Endothelial cell (in vitro differentiated cells): Measurements from ENCODE around the gene FDXR. TPM values are rescaled to one million over a fixed set of nuclear protein-coding genes. Genes with fewer than 3 reads are reported as not detected.

Source experiments
- DNase-seq: peaks from one replicate; pipeline ENCODE4 v3.0.0; 2021; ENCODE audit warnings: low spot score
- H3K27ac Mint-ChIP-seq: one replicate; pipeline ENCODE4 v1.8.0; 2021; ENCODE audit warnings: mixed read lengths, inconsistent platforms; ENCODE audit not compliant: unreplicated experiment
- H3K27me3 Mint-ChIP-seq: one replicate; pipeline ENCODE4 v1.8.0; 2021; ENCODE audit warnings: mild to moderate bottlenecking, moderate library complexity, mixed read lengths, inconsistent platforms; ENCODE audit not compliant: unreplicated experiment
- H3K36me3 Mint-ChIP-seq: one replicate; pipeline ENCODE4 v1.8.0; 2021; ENCODE audit warnings: mild to moderate bottlenecking, low read depth, mixed read lengths, inconsistent platforms; ENCODE audit not compliant: unreplicated experiment
- H3K4me1 Mint-ChIP-seq: one replicate; pipeline ENCODE4 v1.8.0; 2021; ENCODE audit warnings: mild to moderate bottlenecking, mixed read lengths, inconsistent platforms; ENCODE audit not compliant: unreplicated experiment
- H3K4me3 Mint-ChIP-seq: one replicate; pipeline ENCODE4 v1.8.0; 2021; ENCODE audit warnings: mild to moderate bottlenecking, mixed read lengths, inconsistent platforms; ENCODE audit not compliant: unreplicated experiment
- H3K9me3 Mint-ChIP-seq: one replicate; pipeline ENCODE4 v1.8.0; 2021; ENCODE audit warnings: mixed read lengths, inconsistent platforms; ENCODE audit not compliant: unreplicated experiment
- total RNA-seq: library from RNA; stranded (reverse); fragmentation: NEBNext Ultra II Directional; extraction: Animal tissue kit (Norgen Biotek cat#: 25700); gene quantifications from one replicate; pipeline ENCODE4 v1.2.1, GENCODE V29; 2021; ENCODE audit not compliant: unreplicated experiment
- TF ChIP-seq, protein P1 (sequence below): fragments of 200-600 bp; sonication (generic); IDR thresholded peaks from one replicate; pipeline ENCODE4 v1.5.0; 2021; ENCODE audit warnings: antibody characterized with exemption; ENCODE audit not compliant: unreplicated experiment

FDXR gene
- total RNA-seq, 1 donor from 2014 or later, result 22.1 TPM

DNA sequence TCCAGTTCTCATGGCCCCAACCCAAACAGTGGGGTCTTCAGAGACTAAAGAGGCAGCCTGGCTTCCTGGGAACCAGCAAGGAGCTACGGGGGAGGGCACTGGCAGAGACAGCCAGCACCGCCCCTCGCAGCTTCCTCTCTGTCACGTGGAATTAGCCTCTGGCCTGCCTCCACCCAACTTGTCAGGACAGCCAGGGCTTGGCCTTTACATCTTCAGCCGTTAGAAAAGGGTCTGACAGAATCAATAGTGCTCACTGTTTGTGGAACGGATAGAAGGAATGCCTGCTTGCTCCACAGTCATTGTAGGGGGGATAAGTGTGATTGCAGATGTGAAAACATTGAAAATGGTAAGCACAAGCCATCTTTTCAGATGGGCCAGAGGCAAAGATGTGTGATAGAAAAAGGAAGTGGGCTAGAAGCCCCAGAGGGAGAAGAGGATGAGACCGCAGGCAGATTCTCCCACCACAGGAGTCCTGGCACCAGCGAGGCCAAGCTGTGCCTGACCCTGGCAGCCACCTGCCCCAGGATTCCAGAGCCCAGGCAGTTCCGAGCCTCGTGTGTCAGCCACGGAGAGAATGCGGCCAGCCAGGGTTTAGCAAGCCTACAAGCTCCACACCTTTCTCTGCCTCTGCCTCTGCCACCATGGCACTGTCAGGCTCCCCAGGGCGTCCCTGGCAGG is 31.7 kb downstream of the FDXR start:
- peaks cover 26% of the 10 kb centered on the region for H3K27me3 Mint-ChIP-seq
- peak overlapping the region; percentile 44 for H3K27ac Mint-ChIP-seq
- H3K4me3 Mint-ChIP-seq, result no peak overlapping the region
- H3K36me3 Mint-ChIP-seq, result peaks cover 9% of the 10 kb centered on the region
- no peak for DNase-seq
- no peaks in the 10 kb centered on the region for H3K9me3 Mint-ChIP-seq
- peaks cover 14% of the 10 kb centered on the region for H3K4me1 Mint-ChIP-seq
- TF ChIP-seq, protein P1, sequence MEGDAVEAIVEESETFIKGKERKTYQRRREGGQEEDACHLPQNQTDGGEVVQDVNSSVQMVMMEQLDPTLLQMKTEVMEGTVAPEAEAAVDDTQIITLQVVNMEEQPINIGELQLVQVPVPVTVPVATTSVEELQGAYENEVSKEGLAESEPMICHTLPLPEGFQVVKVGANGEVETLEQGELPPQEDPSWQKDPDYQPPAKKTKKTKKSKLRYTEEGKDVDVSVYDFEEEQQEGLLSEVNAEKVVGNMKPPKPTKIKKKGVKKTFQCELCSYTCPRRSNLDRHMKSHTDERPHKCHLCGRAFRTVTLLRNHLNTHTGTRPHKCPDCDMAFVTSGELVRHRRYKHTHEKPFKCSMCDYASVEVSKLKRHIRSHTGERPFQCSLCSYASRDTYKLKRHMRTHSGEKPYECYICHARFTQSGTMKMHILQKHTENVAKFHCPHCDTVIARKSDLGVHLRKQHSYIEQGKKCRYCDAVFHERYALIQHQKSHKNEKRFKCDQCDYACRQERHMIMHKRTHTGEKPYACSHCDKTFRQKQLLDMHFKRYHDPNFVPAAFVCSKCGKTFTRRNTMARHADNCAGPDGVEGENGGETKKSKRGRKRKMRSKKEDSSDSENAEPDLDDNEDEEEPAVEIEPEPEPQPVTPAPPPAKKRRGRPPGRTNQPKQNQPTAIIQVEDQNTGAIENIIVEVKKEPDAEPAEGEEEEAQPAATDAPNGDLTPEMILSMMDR, result no peak

DNA sequence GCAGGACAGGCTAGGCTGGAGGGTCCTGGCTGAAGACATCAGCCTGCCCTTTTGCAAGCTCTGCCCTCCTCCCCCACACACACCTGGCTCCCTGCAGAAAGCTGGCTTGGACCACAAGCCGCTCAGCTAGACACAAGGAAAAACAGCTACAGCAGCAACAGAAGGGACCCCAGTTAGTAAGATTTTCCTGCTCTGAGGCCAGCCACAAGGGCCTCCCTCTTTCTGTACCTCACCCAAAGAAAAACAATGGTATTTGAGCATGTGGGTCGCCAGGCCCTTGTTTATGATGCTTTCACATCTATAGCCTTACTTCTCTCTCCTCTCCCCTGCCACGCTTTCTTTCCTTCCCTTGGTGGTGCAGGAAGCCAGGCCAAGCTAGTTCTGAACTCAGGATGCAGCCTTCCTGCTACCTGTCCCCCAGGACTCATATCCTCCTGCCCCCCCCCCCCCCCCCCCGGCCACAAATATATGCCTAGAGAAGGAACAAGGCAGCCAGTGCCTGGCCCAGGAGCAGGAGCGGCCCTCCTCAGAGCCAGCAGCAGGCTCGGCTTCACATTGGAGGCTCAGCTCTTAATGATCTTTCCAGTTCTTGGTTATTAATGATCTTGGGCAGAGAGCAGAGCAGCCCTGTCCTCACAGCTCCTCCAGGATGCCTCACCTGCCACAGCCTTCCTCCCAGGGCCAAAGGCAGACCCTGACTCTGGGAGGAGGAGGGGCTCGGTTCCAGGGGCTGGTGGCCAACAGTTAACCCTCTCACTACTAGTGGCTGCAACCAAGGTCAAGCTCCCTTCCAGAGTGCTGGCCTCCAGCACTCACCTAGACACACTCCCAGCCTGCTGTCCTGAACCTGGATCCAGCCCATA is 32.6 kb downstream of the FDXR start:
- H3K36me3 Mint-ChIP-seq, result peaks cover 14% of the 10 kb centered on the region
- DNase-seq, result no peak
- no peaks in the 10 kb centered on the region for H3K9me3 Mint-ChIP-seq
- H3K4me1 Mint-ChIP-seq, result peaks cover 14% of the 10 kb centered on the region
- H3K27ac Mint-ChIP-seq, result no peak overlapping the region
- TF ChIP-seq, protein P1, result no peak
- H3K27me3 Mint-ChIP-seq, result peaks cover 27% of the 10 kb centered on the region
- no peak overlapping the region for H3K4me3 Mint-ChIP-seq

DNA sequence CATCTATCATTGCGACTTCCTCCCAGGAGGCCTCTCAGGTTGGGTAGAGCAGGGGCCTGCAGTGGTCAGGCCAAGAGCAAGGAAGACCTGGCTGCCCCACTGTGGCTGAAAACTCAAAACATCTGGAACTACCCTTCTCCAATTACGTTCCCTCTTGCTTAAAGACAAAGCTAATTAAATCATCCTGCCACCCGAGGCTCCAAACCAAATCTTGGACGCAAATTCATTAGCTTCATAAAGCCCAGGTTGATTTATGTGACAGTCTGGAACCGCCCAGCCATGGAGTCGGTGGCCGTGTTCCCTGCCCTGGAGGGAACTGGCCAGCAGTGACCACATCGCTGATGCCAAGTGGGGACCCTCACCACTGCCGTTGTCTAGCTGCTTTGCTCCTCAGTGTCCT is 34.5 kb downstream of the FDXR start:
- H3K9me3 Mint-ChIP-seq, result no peaks in the 10 kb centered on the region
- no peak for DNase-seq
- TF ChIP-seq, protein P1, result no peak
- H3K4me1 Mint-ChIP-seq, result peaks cover 17% of the 10 kb centered on the region
- peaks cover 23% of the 10 kb centered on the region for H3K27me3 Mint-ChIP-seq
- H3K4me3 Mint-ChIP-seq, result no peak overlapping the region
- H3K27ac Mint-ChIP-seq, result no peak overlapping the region
- peaks cover 14% of the 10 kb centered on the region for H3K36me3 Mint-ChIP-seq

DNA sequence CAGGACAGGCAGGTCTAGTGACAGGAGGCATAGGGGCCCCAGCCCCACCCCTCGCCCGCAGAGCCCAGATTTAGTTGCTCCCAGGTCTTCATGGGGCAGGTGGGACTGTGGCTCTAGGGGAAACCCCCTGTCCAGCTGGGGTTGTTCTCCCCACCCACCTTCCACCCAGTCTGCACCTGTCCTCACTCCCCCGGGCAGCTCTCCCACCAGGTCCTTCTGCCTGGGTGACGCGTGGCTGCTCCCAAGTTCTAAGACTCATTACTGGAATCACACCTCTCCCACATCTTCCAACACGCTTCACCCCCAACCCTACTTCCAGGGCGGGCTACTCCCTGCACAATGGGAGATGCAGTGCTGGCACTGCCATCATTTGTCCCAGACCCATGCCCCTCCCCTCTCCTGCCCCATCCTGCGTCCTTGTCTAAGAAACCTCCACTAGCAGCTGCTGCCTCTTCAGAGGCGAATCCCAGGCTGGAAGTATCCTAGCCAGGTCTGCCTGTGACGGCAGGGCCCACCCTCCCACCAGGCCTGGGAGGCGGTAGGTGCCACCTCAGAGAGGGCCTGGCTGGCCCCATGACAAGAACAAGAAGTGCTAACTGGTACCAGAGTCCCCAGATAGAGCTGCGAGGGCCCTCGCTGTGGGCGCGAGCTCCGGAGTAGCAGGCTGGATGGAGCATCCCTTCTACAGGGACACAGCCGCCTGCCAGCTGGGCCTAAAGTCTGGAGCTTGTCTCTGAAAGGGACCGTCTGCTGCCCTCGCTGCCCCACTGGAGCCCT is 35.9 kb downstream of the FDXR start:
- no peak overlapping the region for H3K27ac Mint-ChIP-seq
- peaks cover 22% of the 10 kb centered on the region for H3K27me3 Mint-ChIP-seq
- DNase-seq, result no peak
- TF ChIP-seq, protein P1, result no peak
- H3K9me3 Mint-ChIP-seq, result no peaks in the 10 kb centered on the region
- H3K4me3 Mint-ChIP-seq, result peak overlapping the region; percentile 67
- H3K4me1 Mint-ChIP-seq, result peaks cover 17% of the 10 kb centered on the region
- H3K36me3 Mint-ChIP-seq, result peaks cover 18% of the 10 kb centered on the region
